WTC11 (cell line): Measurements from ENCODE around the gene IPCEF1. TPM values are rescaled to one million over a fixed set of nuclear protein-coding genes. Genes with fewer than 3 reads are reported as not detected.

ENCODE experiments used
- ATAC-seq: fragments of 200-7000 bp; cut with Tn5 transposase; 2 replicates; pipeline ENCODE4 v1.10.0; 2021; ENCODE audit warnings: mild to moderate bottlenecking, moderate library complexity
- CTCF ChIA-PET: fragments of 300-600 bp; sonication (Branson Sonifier 250); formaldehyde crosslinking; loops from one replicate; lab custom pipeline; 2021; ENCODE audit warnings: antibody characterized with exemption; lab: Charles Lee
- POLR2A ChIA-PET: fragments of 350-600 bp; sonication (Branson Sonifier 250); formaldehyde crosslinking; loops from one replicate; lab custom pipeline; 2021; ENCODE audit warnings: antibody characterized with exemption; lab: Charles Lee
- DNase-seq: peaks from one replicate; pipeline ENCODE4 v3.0.0; 2021; ENCODE audit warnings: low spot score
- H3K27ac Mint-ChIP-seq: 2 replicates; pipeline ENCODE4 v1.8.0; 2021; ENCODE audit warnings: mixed read lengths
- H3K27me3 Mint-ChIP-seq: 2 replicates; pipeline ENCODE4 v1.8.0; 2021; ENCODE audit warnings: low read depth, mild to moderate bottlenecking, moderate library complexity, mixed read lengths
- H3K36me3 Mint-ChIP-seq: 2 replicates; pipeline ENCODE4 v1.8.0; 2021; ENCODE audit warnings: mixed read lengths
- H3K4me1 Mint-ChIP-seq: 2 replicates; pipeline ENCODE4 v1.8.0; 2022; ENCODE audit warnings: mixed read lengths
- H3K4me3 Mint-ChIP-seq: 2 replicates; pipeline ENCODE4 v1.8.0; 2021; ENCODE audit warnings: mild to moderate bottlenecking, moderate library complexity, mixed read lengths
- H3K9me3 Mint-ChIP-seq: 2 replicates; pipeline ENCODE4 v1.8.0; 2021; ENCODE audit warnings: mixed read lengths
- ATF1 ChIP-seq: sonication (generic); formaldehyde crosslinking; IDR thresholded peaks from 2 replicates; pipeline ENCODE4 v1.8.1; 2023; ENCODE audit warnings: mild to moderate bottlenecking, moderate library complexity, missing genetic modification reagents
- ATF3 ChIP-seq: sonication (generic); formaldehyde crosslinking; conservative IDR thresholded peaks from 2 replicates; pipeline ENCODE4 v1.8.1; 2022; ENCODE audit warnings: mild to moderate bottlenecking, missing genetic modification reagents
- E2F1 ChIP-seq: sonication (generic); formaldehyde crosslinking; IDR thresholded peaks from 2 replicates; pipeline ENCODE4 v1.8.0; 2022; ENCODE audit warnings: mild to moderate bottlenecking, missing genetic modification reagents
- ELF4 ChIP-seq: sonication (generic); formaldehyde crosslinking; IDR thresholded peaks from 2 replicates; pipeline ENCODE4 v1.8.1; 2022; ENCODE audit warnings: low read depth, mild to moderate bottlenecking, moderate library complexity, missing genetic modification reagents
- EMX1 ChIP-seq: fragments of 250-450 bp; sonication (Bioruptor Pico); IDR thresholded peaks from 2 replicates; pipeline ENCODE4 v1.8.0; 2021; ENCODE audit warnings: mild to moderate bottlenecking
- GTF2I ChIP-seq: fragments of 250-450 bp; sonication (Bioruptor Pico); conservative IDR thresholded peaks from 2 replicates; pipeline ENCODE4 v1.4.0; 2021; ENCODE audit warnings: mild to moderate bottlenecking
- JUN ChIP-seq: sonication (generic); formaldehyde crosslinking; IDR thresholded peaks from 2 replicates; pipeline ENCODE4 v1.8.0; 2023; ENCODE audit warnings: mild to moderate bottlenecking, missing genetic modification reagents
- KAT7 ChIP-seq: sonication (generic); formaldehyde crosslinking; IDR thresholded peaks from 2 replicates; pipeline ENCODE4 v1.8.1; 2023; ENCODE audit warnings: missing genetic modification reagents, mild to moderate bottlenecking, borderline replicate concordance
- NR1H2 ChIP-seq: sonication (generic); formaldehyde crosslinking; IDR thresholded peaks from 2 replicates; pipeline ENCODE4 v1.9.0; 2021; ENCODE audit warnings: mild to moderate bottlenecking, moderate library complexity, missing genetic modification reagents
- USF1 ChIP-seq: sonication (generic); formaldehyde crosslinking; IDR thresholded peaks from 2 replicates; pipeline ENCODE4 v1.8.0; 2022; ENCODE audit warnings: mild to moderate bottlenecking, missing genetic modification reagents
- ZNF121 ChIP-seq: sonication (generic); formaldehyde crosslinking; IDR thresholded peaks from 2 replicates; pipeline ENCODE4 v1.8.0; 2023; ENCODE audit warnings: missing genetic modification reagents
- ZNF138 ChIP-seq: sonication (generic); formaldehyde crosslinking; conservative IDR thresholded peaks from 2 replicates; pipeline ENCODE4 v1.8.1; 2022; ENCODE audit warnings: mild to moderate bottlenecking, moderate library complexity, missing genetic modification reagents
- ZNF425 ChIP-seq: fragments of 250-450 bp; sonication (Bioruptor Pico); conservative IDR thresholded peaks from 2 replicates; pipeline ENCODE4 v1.9.0; 2021; ENCODE audit warnings: mild to moderate bottlenecking
- ZNF671 ChIP-seq: fragments of 250-450 bp; sonication (Bioruptor Pico); IDR thresholded peaks from 2 replicates; pipeline ENCODE4 v1.8.0; 2021; ENCODE audit warnings: mild to moderate bottlenecking
- total RNA-seq: library from RNA; stranded (reverse); gene quantifications from 3 replicates; pipeline ENCODE4 v1.2.3, GENCODE V29; 2021
- TF ChIP-seq, protein P1 (sequence below): fragments of 250-450 bp; sonication (Bioruptor Pico); IDR thresholded peaks from 2 replicates; pipeline ENCODE4 v1.9.0; 2021; ENCODE audit warnings: mild to moderate bottlenecking
- TF ChIP-seq, protein P2 (sequence below): sonication (generic); formaldehyde crosslinking; IDR thresholded peaks from 2 replicates; pipeline ENCODE4 v1.8.1; 2022; ENCODE audit warnings: mild to moderate bottlenecking, moderate library complexity, missing genetic modification reagents
- TF ChIP-seq, protein P3 (sequence below): sonication (generic); formaldehyde crosslinking; IDR thresholded peaks from 2 replicates; pipeline ENCODE4 v1.8.1; 2023; ENCODE audit warnings: mild to moderate bottlenecking, missing genetic modification reagents, borderline replicate concordance

The IPCEF1 gene
- total RNA-seq, 1 experiment from 2014 or later: 1.3 TPM

DNA sequence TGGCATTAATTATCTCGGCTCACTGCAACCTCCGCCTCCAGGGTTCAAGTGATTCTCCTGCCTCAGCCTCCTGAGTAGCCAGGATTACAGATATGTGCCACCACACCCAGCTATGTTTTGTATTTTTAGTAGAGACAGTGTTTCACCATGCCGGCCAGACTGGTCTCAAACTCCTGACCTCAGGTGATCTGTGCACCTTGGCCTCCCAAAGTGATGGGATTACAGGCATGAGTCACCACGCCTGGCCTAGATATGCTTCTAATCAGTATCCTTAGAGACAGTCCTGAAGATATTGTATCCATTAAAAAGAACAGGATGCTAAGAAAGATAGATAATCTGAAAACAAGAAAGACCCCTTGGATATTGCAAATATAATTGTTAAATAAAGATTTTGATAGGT is 3.1 kb upstream of the IPCEF1 start (continued):
- TF ChIP-seq, protein P1, sequence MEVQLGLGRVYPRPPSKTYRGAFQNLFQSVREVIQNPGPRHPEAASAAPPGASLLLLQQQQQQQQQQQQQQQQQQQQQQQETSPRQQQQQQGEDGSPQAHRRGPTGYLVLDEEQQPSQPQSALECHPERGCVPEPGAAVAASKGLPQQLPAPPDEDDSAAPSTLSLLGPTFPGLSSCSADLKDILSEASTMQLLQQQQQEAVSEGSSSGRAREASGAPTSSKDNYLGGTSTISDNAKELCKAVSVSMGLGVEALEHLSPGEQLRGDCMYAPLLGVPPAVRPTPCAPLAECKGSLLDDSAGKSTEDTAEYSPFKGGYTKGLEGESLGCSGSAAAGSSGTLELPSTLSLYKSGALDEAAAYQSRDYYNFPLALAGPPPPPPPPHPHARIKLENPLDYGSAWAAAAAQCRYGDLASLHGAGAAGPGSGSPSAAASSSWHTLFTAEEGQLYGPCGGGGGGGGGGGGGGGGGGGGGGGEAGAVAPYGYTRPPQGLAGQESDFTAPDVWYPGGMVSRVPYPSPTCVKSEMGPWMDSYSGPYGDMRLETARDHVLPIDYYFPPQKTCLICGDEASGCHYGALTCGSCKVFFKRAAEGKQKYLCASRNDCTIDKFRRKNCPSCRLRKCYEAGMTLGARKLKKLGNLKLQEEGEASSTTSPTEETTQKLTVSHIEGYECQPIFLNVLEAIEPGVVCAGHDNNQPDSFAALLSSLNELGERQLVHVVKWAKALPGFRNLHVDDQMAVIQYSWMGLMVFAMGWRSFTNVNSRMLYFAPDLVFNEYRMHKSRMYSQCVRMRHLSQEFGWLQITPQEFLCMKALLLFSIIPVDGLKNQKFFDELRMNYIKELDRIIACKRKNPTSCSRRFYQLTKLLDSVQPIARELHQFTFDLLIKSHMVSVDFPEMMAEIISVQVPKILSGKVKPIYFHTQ (CRISPR knock-in tag): no peak
- no peak for TF ChIP-seq USF1

DNA sequence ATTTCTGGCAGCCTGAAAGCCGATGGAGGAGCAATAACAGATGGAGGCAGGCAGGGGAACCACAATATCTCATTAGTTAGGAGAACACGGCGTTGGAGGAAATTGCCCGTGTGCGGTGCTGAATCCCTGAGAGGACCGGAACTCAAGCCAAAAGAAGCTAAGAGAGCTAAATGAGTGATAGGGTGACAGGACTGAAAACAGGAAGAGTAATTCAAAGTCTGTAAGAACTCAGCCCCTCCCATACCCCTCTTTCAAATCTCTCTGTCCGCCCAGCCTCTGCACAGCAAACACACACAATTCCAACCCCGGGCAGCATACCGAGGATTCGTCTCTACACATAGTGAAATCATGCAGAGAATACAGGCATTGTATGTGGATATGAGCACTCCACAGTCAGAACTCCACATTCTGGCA is 2.6 kb upstream of the IPCEF1 start:
- Mint-ChIP-seq H3K4me1 (peaks cover 5% of the 10 kb centered on the region; the same call in 1 of the 2 replicates), H3K9me3 (peaks cover 11% of the 10 kb centered on the region), H3K27me3 (no peaks in the 10 kb centered on the region), H3K36me3 (no peaks in the 10 kb centered on the region), H3K4me3 (no peak overlapping the region), H3K27ac (no peak overlapping the region)
- CTCF ChIA-PET: no interaction called here
- TF ChIP-seq E2F1 (CRISPR knock-in tag) (no peak), ZNF138 (CRISPR knock-in tag) (no peak), ATF1 (CRISPR knock-in tag) (no peak), EMX1 (no peak), ZNF121 (CRISPR knock-in tag) (no peak)
- DNase-seq (no peak), ATAC-seq (no peak)
- POLR2A ChIA-PET: no interaction called here

DNA sequence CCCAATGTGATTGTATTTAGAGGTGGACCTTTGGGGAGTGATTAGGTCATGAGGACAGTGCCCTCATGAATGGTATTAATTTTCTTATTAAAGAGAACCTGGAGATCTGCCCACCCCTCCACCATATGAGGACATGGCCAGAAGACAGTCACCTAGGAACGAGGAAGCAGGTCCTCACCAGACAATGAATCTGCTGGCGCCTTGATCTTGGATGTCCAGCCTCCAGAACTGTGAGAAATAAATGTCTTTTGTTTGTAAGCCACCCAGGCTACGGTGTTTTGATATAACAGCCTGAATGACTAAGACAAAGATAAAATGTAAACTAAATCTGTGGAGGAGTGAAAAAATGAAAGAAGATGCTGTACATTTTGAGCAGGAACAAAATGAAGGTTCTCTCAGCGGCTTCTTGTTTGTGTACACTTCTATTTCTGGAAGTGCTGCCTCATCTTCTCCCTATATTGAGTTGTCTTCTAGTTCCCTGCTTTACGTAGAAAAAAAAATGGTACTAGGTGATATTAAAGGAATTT is 1.5 kb upstream of the IPCEF1 start:
- Mint-ChIP-seq H3K9me3 (peaks cover 14% of the 10 kb centered on the region), H3K4me1 (peaks cover 5% of the 10 kb centered on the region; the same call in 1 of the 2 replicates)
- TF ChIP-seq ZNF671 (CRISPR knock-in tag) (no peak), ZNF138 (CRISPR knock-in tag) (no peak), KAT7 (CRISPR knock-in tag) (no peak), GTF2I (CRISPR knock-in tag) (no peak), ATF3 (CRISPR knock-in tag) (no peak), ELF4 (no peak), JUN (CRISPR knock-in tag) (no peak), NR1H2 (CRISPR knock-in tag) (no peak), ZNF425 (CRISPR knock-in tag) (no peak)
- TF ChIP-seq, protein P2, sequence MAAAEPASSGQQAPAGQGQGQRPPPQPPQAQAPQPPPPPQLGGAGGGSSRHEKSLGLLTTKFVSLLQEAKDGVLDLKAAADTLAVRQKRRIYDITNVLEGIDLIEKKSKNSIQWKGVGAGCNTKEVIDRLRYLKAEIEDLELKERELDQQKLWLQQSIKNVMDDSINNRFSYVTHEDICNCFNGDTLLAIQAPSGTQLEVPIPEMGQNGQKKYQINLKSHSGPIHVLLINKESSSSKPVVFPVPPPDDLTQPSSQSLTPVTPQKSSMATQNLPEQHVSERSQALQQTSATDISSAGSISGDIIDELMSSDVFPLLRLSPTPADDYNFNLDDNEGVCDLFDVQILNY (CRISPR knock-in tag): no peak
- TF ChIP-seq, protein P3, sequence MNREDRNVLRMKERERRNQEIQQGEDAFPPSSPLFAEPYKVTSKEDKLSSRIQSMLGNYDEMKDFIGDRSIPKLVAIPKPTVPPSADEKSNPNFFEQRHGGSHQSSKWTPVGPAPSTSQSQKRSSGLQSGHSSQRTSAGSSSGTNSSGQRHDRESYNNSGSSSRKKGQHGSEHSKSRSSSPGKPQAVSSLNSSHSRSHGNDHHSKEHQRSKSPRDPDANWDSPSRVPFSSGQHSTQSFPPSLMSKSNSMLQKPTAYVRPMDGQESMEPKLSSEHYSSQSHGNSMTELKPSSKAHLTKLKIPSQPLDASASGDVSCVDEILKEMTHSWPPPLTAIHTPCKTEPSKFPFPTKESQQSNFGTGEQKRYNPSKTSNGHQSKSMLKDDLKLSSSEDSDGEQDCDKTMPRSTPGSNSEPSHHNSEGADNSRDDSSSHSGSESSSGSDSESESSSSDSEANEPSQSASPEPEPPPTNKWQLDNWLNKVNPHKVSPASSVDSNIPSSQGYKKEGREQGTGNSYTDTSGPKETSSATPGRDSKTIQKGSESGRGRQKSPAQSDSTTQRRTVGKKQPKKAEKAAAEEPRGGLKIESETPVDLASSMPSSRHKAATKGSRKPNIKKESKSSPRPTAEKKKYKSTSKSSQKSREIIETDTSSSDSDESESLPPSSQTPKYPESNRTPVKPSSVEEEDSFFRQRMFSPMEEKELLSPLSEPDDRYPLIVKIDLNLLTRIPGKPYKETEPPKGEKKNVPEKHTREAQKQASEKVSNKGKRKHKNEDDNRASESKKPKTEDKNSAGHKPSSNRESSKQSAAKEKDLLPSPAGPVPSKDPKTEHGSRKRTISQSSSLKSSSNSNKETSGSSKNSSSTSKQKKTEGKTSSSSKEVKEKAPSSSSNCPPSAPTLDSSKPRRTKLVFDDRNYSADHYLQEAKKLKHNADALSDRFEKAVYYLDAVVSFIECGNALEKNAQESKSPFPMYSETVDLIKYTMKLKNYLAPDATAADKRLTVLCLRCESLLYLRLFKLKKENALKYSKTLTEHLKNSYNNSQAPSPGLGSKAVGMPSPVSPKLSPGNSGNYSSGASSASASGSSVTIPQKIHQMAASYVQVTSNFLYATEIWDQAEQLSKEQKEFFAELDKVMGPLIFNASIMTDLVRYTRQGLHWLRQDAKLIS (CRISPR knock-in tag): no peak

More for the DNA sequence above, 1.5 kb upstream of the IPCEF1 start:
- ChIA-PET CTCF (no interaction called here), POLR2A (no interaction called here)
- Mint-ChIP-seq H3K4me3 (no peak overlapping the region), H3K27ac (no peak overlapping the region), H3K36me3 (no peaks in the 10 kb centered on the region), H3K27me3 (no peaks in the 10 kb centered on the region)
- no peak for DNase-seq
- no peak for ATAC-seq
